GM12872 (cell line): ENCODE results near the gene ASB7.

Experiments
- CTCF ChIP-seq: IDR thresholded peaks from 3 replicates; pipeline ENCODE4 v1.5.1; 2011; ENCODE audit warnings: low read depth, mild to moderate bottlenecking, low read length, moderate library complexity; ENCODE audit not compliant: insufficient read depth

Gene ASB7

GRCh38 chr15:100635406-100636071, 33.1 kb downstream of the ASB7 start:
- no peak for TF ChIP-seq CTCF

- TF ChIP-seq CTCF, result no peak
These were observed 35.9 kb downstream of the ASB7 start for GRCh38 chr15:100638177-100638730.

GRCh38 chr15:100642213-100642949, 40.0 kb downstream of the ASB7 start:
- no peak for TF ChIP-seq CTCF

GRCh38 chr15:100642950-100643338, 40.6 kb downstream of the ASB7 start:
- no peak for TF ChIP-seq CTCF

- no peak for TF ChIP-seq CTCF
These were observed 43.3 kb downstream of the ASB7 start for GRCh38 chr15:100645671-100646070.

GRCh38 chr15:100648951-100649350, 46.6 kb downstream of the ASB7 start:
- no peak for TF ChIP-seq CTCF

- no peak for TF ChIP-seq CTCF
These were observed 48.3 kb downstream of the ASB7 start for GRCh38 chr15:100650685-100651084.
